Right lobe of liver (tissue), 4 donors: ENCODE results near the gene PRPF6.

Experiments
- CTCF ChIP-seq, 4 donors: fragments of 200-600 bp in 3 of 4; fragments of 450-650 bp in 1 of 4; IDR thresholded peaks; one replicate each; pipeline versions ENCODE4 v1.5.1 to v1.8.0; 2016 to 2022; ENCODE audit warnings: antibody characterized with exemption in 4 of 4, mild to moderate bottlenecking in 2 of 4
- POLR2A ChIP-seq: fragments of 450-650 bp; IDR thresholded peaks from one replicate; pipeline ENCODE4 v1.6.1; 2017; ENCODE audit warnings: antibody characterized with exemption, mild to moderate bottlenecking
- donor health status: DM: no; HTN: no; CAD: no.
- donor health status: DM: no; HTN: no; CAD: no.
- donor health status: DM: no; HTN: yes; CAD: no.

- TF ChIP-seq CTCF (IDR thresholded peaks at IDR 0.05) (no peak), POLR2A (no peak)
Measured at GRCh38 chr20:64042054-64042781, 61.3 kb downstream of the PRPF6 start.
